GM13976 (cell line): ENCODE measurements around the gene GARNL3.
A peak's percentile ranks its signal among the peaks of the same experiment; 100 is the strongest.

ENCODE experiments used
- DNase-seq: peaks from one replicate; pipeline ENCODE4 v3.0.0; 2012; ENCODE audit warnings: low spot score
- in situ Hi-C: fragments of 300-500 bp; cut with MboI; formaldehyde crosslinking; loops from one replicate; pipeline ENCODE4 v1.12.0; 2022; ENCODE audit warnings: low sequenced_read_pairs, mixed read lengths, inconsistent platforms; ENCODE audit not compliant: unreplicated experiment
- TF ChIP-seq, protein P1 (sequence below): IDR thresholded peaks from 2 replicates; pipeline ENCODE4 v1.5.1; 2012; ENCODE audit warnings: borderline replicate concordance, mild to moderate bottlenecking; ENCODE audit not compliant: insufficient read depth; ENCODE audit errors: extremely low read depth, missing control alignments, control extremely low read depth

Gene GARNL3

DNA sequence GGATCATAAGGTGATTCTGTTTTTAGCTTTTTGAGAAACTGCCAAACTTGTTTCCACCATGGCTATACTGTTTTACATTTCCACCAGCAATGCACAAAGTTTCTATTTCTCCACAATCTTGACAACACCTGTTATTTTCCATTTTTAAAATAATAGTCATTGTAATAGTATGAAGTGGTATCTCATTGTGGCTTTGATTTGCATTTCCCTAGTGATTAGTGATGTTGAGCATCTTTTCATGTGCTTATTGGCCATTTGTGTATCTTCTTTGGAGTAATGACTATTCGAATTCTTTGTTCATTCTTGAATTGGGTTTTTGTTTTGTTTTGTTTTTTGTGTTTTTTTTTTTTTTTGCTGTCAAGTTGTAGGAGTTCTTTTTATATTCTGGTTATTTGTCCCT lies 4.9 kb downstream of the GARNL3 start:
- in situ Hi-C loops = no loop called here
- no peak for DNase-seq
- TF ChIP-seq, protein P1, sequence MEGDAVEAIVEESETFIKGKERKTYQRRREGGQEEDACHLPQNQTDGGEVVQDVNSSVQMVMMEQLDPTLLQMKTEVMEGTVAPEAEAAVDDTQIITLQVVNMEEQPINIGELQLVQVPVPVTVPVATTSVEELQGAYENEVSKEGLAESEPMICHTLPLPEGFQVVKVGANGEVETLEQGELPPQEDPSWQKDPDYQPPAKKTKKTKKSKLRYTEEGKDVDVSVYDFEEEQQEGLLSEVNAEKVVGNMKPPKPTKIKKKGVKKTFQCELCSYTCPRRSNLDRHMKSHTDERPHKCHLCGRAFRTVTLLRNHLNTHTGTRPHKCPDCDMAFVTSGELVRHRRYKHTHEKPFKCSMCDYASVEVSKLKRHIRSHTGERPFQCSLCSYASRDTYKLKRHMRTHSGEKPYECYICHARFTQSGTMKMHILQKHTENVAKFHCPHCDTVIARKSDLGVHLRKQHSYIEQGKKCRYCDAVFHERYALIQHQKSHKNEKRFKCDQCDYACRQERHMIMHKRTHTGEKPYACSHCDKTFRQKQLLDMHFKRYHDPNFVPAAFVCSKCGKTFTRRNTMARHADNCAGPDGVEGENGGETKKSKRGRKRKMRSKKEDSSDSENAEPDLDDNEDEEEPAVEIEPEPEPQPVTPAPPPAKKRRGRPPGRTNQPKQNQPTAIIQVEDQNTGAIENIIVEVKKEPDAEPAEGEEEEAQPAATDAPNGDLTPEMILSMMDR = no peak

DNA sequence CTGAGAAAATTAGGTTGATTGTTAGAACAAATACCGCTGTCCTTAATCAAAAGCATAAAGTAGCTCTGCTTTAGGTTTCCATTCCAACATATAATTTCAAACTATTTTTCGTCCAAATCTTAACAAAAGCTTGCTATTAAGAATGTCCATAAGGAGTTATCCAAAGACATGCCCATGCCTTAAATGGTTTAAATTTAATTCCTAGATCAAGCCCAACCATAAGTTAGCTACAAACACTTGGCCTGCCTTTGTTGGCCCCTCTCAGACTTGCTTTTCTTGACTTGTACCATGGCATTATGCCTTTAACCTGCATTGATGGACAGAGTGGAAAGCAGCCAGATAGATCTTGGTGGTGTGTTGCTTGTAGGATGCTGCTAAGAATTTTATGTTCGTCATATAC lies 8.8 kb downstream of the GARNL3 start:
- DNase-seq = no peak
- TF ChIP-seq, protein P1 = no peak
- in situ Hi-C loops = no loop called here

DNA sequence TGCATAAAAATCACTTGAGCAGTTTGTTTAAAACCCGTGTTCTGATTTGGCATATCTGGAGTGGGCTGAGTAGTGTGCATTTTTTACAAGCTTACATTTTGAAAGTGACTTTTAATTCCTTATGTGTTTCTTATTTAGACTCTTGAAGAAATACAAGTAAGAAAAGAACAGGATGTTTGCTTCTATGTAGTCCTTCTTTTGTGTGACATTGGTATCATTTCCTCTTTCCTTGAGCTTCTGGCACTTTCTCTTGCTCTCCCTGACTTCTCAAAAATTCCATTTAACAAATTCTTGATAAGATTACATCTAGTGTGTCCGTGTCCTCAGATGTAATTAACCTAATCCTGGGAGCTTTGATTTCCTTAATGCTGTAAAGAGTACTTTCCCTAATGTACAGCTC lies 12.5 kb downstream of the GARNL3 start:
- in situ Hi-C loops = no loop called here
- TF ChIP-seq, protein P1 = no peak
- peak; percentile 27 for DNase-seq

DNA sequence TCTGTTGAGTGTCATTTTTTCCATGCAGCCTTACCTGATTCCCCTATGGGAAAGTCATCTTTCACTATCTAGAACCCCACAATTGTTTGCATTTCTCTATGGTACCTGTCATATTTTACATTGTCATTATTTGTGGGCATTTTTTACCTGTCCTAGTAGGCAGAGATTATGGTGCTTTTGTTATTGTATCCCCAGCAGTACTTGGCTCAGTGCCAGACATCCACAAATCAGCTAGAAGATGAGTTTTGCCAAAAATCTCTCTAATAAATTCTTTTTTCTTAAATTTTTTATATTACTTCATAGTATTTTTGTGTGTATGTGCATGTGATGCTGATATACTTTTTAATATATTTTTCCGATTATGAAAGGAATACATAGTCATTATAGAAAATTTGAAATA lies 13.2 kb downstream of the GARNL3 start:
- in situ Hi-C loops = no loop called here
- TF ChIP-seq, protein P1 = no peak
- no peak for DNase-seq

DNA sequence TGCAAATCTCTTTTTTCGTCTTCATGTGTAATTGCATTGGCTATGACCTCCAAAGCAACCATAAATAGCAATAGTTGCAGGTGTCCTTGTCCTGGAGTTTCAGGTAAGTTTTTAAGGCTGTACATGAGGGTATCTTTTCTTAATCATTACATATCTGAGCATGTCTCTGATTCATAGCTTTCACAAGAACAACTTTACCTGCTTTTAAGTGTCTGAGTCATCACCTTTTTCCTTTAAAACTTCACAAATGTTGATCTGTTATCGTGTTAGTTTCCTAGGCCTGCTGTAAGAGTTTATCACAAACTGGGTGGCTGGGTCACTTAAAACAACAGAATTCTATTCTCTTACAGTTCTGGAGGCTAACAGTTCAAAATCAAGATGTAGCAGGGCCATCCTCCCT lies 13.8 kb downstream of the GARNL3 start:
- in situ Hi-C loops = no loop called here
- DNase-seq = no peak
- TF ChIP-seq, protein P1 = no peak

DNA sequence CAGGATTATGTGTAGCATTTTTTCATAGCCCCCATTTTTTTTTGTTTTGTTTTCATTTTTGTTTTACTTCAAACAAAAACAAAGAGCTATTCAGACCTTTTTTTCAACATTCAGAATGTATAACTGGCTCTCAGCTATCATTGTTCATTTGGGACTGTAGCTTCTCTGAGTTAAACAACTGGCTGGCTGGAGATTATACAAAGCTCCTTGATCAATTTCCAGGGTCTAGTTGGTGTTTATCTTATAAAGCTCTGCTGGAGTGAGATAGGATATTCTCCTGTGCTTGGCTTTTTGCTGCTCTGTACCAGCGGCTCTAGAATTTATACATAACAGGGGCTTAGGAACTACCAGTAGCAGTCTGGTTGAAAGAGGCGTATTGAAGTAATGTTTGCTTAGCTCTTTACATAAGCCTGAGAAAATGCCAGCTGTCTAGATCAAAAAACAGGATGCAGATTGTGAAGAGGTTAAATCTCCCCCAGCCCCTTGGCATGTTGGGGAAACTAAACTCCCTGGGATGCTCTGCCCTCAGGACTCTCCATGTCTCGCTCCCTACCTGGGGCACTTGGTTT lies 15.2 kb downstream of the GARNL3 start:
- no peak for DNase-seq
- in situ Hi-C loops = no loop called here
- TF ChIP-seq, protein P1 = no peak
